Colonic mucosa (tissue), 4 donors: Measurements from ENCODE around the gene IPO5. TPM values are rescaled to one million over a fixed set of nuclear protein-coding genes. Genes with fewer than 3 reads are reported as not detected.

Experiments
- DNase-seq: peaks from one replicate; pipeline ENCODE4 v3.0.0-alpha.2; 2020
- H3K27ac ChIP-seq: fragments of 200-600 bp; one replicate; pipeline ENCODE4 v1.8.0; 2021
- H3K27me3 ChIP-seq: fragments of 200-600 bp; one replicate; pipeline ENCODE4 v1.8.0; 2021
- H3K36me3 ChIP-seq: fragments of 200-600 bp; one replicate; pipeline ENCODE4 v1.8.0; 2021
- H3K4me1 ChIP-seq: fragments of 200-600 bp; one replicate; pipeline ENCODE4 v1.8.0; 2021; ENCODE audit warnings: mild to moderate bottlenecking
- H3K4me3 ChIP-seq: fragments of 200-600 bp; one replicate; pipeline ENCODE4 v1.8.0; 2021
- H3K9ac ChIP-seq, 2 donors: one replicate each; pipeline ENCODE4 v1.7.0; 2013; ENCODE audit warnings: control low read depth in 2 of 2, low read depth in 2 of 2, low read length in 2 of 2
- H3K9me3 ChIP-seq: fragments of 200-600 bp; one replicate; pipeline ENCODE4 v1.8.0; 2021
- intact Hi-C: fragments of 100-400 bp; cut with DNase I; formaldehyde crosslinking; loops from one replicate; pipeline ENCODE4 v1.14.1; 2022
- total RNA-seq, 2 donors: library from RNA; stranded (reverse); fragmentation: NEBNext Ultra II Directional in 1 of 2; extraction: Animal tissue kit (Norgen Biotek cat#: 25700) in 1 of 2; gene quantifications; one replicate each; pipeline ENCODE4 v1.2.1, GENCODE V29; 2021
- TF ChIP-seq, protein P1 (sequence below): fragments of 200-600 bp; IDR thresholded peaks from one replicate; pipeline ENCODE4 v1.8.0; 2022; ENCODE audit warnings: antibody characterized with exemption, mild to moderate bottlenecking
- donor health status: healthy.
- donor health status: DM: no; HTN: no; CAD: no.
- donor health status: DM: no; HTN: no; CAD: no.

The IPO5 gene
- total RNA-seq, 2 donors from 2014 or later: 67.5 to 95.4 TPM

DNA sequence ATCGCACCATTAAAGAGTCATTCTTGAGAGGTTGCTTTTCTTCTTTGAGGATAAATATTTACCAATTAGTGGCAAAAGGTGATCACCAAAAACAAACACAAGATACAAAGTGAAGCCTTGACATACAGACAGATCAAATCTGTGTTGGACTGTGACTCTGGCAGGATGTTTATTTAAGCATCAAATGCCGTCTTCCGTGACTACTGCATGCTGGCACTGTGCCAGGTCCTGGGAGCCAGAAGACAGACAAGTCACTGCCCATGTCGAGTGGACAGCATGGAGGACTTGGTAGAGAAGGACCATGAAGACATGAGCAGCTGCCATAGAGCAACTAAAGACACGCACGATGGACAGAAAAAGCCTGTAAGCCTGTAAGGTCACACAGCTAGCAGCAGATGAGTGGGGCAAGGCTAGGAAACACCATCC is 96.6 kb downstream of the IPO5 start:
- DNase-seq: no peak
- Histone ChIP-seq H3K27ac (no peak overlapping the region), H3K4me1 (no peaks in the 10 kb centered on the region), H3K9me3 (no peaks in the 10 kb centered on the region), H3K4me3 (no peak overlapping the region), H3K27me3 (no peaks in the 10 kb centered on the region), H3K9ac (no peak overlapping the region), H3K36me3 (no peaks in the 10 kb centered on the region)
- intact Hi-C loops: no loop called here
- TF ChIP-seq, protein P1, sequence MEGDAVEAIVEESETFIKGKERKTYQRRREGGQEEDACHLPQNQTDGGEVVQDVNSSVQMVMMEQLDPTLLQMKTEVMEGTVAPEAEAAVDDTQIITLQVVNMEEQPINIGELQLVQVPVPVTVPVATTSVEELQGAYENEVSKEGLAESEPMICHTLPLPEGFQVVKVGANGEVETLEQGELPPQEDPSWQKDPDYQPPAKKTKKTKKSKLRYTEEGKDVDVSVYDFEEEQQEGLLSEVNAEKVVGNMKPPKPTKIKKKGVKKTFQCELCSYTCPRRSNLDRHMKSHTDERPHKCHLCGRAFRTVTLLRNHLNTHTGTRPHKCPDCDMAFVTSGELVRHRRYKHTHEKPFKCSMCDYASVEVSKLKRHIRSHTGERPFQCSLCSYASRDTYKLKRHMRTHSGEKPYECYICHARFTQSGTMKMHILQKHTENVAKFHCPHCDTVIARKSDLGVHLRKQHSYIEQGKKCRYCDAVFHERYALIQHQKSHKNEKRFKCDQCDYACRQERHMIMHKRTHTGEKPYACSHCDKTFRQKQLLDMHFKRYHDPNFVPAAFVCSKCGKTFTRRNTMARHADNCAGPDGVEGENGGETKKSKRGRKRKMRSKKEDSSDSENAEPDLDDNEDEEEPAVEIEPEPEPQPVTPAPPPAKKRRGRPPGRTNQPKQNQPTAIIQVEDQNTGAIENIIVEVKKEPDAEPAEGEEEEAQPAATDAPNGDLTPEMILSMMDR: no peak

DNA sequence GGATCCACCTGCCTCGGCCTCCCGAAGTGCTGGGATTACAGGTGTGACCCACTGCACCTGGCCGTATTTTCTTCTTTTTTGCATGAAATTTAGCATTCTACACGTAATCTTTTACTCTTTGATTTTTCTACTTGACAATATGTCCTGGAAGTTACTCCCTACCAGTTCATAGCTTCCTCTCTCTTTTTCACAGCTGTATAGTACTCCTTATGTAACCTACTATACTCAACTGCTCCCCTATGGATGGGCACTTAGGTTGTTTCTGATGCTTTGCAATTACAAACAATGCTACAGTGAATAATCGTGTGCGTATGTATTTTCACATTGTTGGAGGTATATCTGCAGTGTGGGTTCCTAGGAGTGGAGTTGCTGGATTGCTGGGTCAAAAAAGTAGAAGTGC is 98.9 kb downstream of the IPO5 start:
- Histone ChIP-seq H3K9me3 (no peaks in the 10 kb centered on the region), H3K36me3 (no peaks in the 10 kb centered on the region), H3K4me1 (no peaks in the 10 kb centered on the region), H3K27me3 (no peaks in the 10 kb centered on the region), H3K9ac (no peak overlapping the region), H3K4me3 (no peak overlapping the region), H3K27ac (no peak overlapping the region)
- intact Hi-C loops: no loop called here
- TF ChIP-seq, protein P1: no peak
- DNase-seq: no peak

DNA sequence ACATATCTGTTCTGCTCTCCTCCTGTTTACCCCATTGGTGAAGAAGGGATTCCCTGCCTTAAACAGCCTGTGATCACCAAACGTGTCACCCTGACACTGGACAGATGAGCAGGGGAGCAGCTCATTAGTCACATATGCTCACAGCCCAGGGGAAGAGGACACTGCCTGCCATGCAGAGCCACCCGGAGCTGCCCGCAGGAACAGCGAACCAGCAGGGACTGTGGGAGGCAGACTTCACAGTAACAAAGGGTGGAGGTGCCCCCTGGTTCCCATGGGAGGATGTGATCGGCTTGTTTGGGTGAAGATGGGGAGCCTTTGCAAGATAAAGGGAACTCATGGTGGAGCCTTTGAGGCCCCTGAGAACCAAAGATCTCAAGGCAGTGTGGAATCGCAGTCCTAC is 100.8 kb downstream of the IPO5 start:
- DNase-seq: no peak

DNA sequence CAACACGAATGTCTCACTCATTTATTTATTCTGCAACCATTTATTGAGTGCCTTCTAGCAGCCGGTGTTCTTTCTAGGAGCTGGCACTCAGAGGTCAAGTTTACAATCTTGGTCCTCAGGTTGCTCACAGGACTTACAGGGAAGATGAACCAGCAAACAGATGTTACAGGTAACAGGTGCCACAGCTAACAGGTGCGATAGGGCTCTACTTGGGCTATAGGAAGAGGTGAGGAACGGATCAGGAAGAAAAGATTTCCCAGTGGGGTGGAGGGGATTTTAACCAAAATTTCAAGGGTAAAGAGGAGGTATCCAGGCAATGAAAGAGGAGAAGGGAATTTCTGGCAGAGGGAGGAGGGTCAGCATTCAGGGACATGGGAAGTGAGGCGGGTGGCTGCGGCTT is 102.1 kb downstream of the IPO5 start:
- no peaks in the 10 kb centered on the region for H3K9me3 ChIP-seq
- TF ChIP-seq, protein P1: no peak
- H3K27me3 ChIP-seq: no peaks in the 10 kb centered on the region

More for the DNA sequence above, 100.8 kb downstream of the IPO5 start:
- intact Hi-C loops: no loop called here
- no peak overlapping the region for H3K9ac ChIP-seq
- H3K9me3 ChIP-seq: no peaks in the 10 kb centered on the region
- H3K27ac ChIP-seq: no peak overlapping the region
- no peak overlapping the region for H3K4me3 ChIP-seq
- no peaks in the 10 kb centered on the region for H3K4me1 ChIP-seq
- no peaks in the 10 kb centered on the region for H3K36me3 ChIP-seq
- TF ChIP-seq, protein P1: no peak
- no peaks in the 10 kb centered on the region for H3K27me3 ChIP-seq

DNA sequence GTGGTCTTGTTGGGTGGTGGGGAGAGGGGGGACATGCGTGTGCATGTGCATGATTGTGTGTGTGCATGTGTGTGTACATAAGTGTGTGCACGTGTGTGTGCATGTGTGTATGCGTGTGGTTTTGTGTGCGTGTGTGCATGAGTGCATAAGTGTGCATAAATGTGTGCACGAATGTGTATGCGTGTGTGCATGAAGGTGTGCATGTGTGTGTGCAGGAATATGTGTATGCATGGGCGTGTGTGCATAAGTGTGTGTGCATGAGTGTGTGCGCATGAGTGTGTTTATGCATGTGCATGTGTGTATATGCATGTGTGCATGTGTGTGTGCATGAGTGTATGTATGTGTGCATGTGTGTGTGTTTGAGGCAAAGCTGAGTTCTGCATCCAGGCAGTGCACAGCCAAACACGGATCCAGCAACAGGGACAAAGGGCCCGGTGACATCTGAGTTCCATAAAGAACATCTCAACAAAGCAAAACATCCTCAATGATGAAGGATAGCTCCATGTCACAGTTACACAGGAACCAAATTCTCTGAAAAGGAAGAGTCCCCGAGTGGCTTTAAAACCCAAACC is 103.5 kb downstream of the IPO5 start:
- H3K27ac ChIP-seq: no peak overlapping the region
- H3K4me1 ChIP-seq: no peaks in the 10 kb centered on the region
- H3K4me3 ChIP-seq: no peak overlapping the region
- no peak overlapping the region for H3K9ac ChIP-seq
- TF ChIP-seq, protein P1: no peak
- H3K9me3 ChIP-seq: no peaks in the 10 kb centered on the region
- H3K36me3 ChIP-seq: no peaks in the 10 kb centered on the region
- DNase-seq: no peak
- intact Hi-C loops: no loop called here
- H3K27me3 ChIP-seq: no peaks in the 10 kb centered on the region

More for the DNA sequence above, 102.1 kb downstream of the IPO5 start:
- H3K36me3 ChIP-seq: no peaks in the 10 kb centered on the region
- intact Hi-C loops: no loop called here
- no peak overlapping the region for H3K9ac ChIP-seq
- H3K27ac ChIP-seq: no peak overlapping the region
- DNase-seq: no peak
- no peaks in the 10 kb centered on the region for H3K4me1 ChIP-seq
- H3K4me3 ChIP-seq: no peak overlapping the region
